H1 (cell line): ENCODE results near the gene INPP4A.

ENCODE experiments used
- BRCA1 ChIP-seq: IDR thresholded peaks from 2 replicates; pipeline ENCODE4 v1.6.1; 2012; ENCODE audit warnings: low read depth, low read length, improper control_type of control experiment
- CTCF ChIP-seq, 3 experiments: IDR thresholded peaks; 1 replicate in 2 of 3; 2 replicates in 1 of 3; pipeline versions ENCODE4 v1.5.1 to v1.6.1; 2011; ENCODE audit warnings: low read length in 3 of 3, mild to moderate bottlenecking in 3 of 3, inconsistent platforms in 2 of 3, low read depth in 1 of 3, moderate library complexity in 1 of 3; ENCODE audit not compliant: insufficient read depth in 1 of 3; ENCODE audit errors: control extremely low read depth in 1 of 3
- EP300 ChIP-seq, 2 experiments: IDR thresholded peaks; 1 replicate in 1 of 2; 2 replicates in 1 of 2; pipeline ENCODE4 v1.6.1; 2011 to 2012; ENCODE audit warnings: low read depth in 2 of 2, low read length in 2 of 2, mild to moderate bottlenecking in 2 of 2, borderline replicate concordance in 1 of 2, inconsistent platforms in 1 of 2, moderate library complexity in 1 of 2
- EZH2 ChIP-seq: fragments of 200-600 bp; sonication (generic); IDR thresholded peaks from 2 replicates; pipeline ENCODE4 v1.7.1; 2012; ENCODE audit warnings: low read depth, mild to moderate bottlenecking, moderate library complexity, low read length, inconsistent platforms; ENCODE audit not compliant: severe bottlenecking
- NRF1 ChIP-seq: IDR thresholded peaks from 2 replicates; pipeline ENCODE4 v1.6.1; 2011; ENCODE audit warnings: mild to moderate bottlenecking, low read depth, low read length, improper control_type of control experiment
- SP1 ChIP-seq: IDR thresholded peaks from 2 replicates; pipeline ENCODE4 v1.6.1; 2011; ENCODE audit warnings: low read depth, low read length
- TAF1 ChIP-seq: IDR thresholded peaks from 2 replicates; pipeline ENCODE4 v1.6.1; 2011; ENCODE audit warnings: mild to moderate bottlenecking, low read depth, low read length
- ZNF274 ChIP-seq: IDR thresholded peaks from 2 replicates; pipeline ENCODE4 v1.7.0; 2012; ENCODE audit warnings: low read length, borderline replicate concordance; ENCODE audit errors: extremely low read depth

- TF ChIP-seq NRF1 = no peak
- no peak for TF ChIP-seq CTCF (IDR thresholded peaks at IDR 0.05; ENCODE audit: control extremely low read depth in 1 of 3, insufficient read depth in 1 of 3, low read depth in 1 of 3, low read length in 3 of 3)
- no peak for TF ChIP-seq TAF1
- no peak for TF ChIP-seq SP1
- TF ChIP-seq EZH2 = no peak
- TF ChIP-seq BRCA1 = no peak
- TF ChIP-seq ZNF274 = no peak
- no peak for TF ChIP-seq EP300 (IDR thresholded peaks at IDR 0.05; ENCODE audit: borderline replicate concordance in 1 of 2, low read depth in 2 of 2, low read length in 2 of 2)
These were observed 2.8 kb upstream of the INPP4A start for GRCh38 chr2:98441706-98442450.
